HG02610 (cell line): ENCODE measurements around the gene PAK1.

Experiments
- ATAC-seq: cut with Tn5 transposase; IDR thresholded peaks from one replicate; pipeline ENCODE4 v1.9.1; 2021; ENCODE audit warnings: mild to moderate bottlenecking, moderate library complexity; ENCODE audit not compliant: unreplicated experiment

Gene PAK1

GRCh38 chr11:77440678-77441077, 33.2 kb downstream of the PAK1 start:
- ATAC-seq, result no peak

GRCh38 chr11:77438487-77438886, 35.4 kb downstream of the PAK1 start:
- no peak for ATAC-seq

- no peak for ATAC-seq
Observed at GRCh38 chr11:77436969-77437368, 36.9 kb downstream of the PAK1 start.

DNA sequence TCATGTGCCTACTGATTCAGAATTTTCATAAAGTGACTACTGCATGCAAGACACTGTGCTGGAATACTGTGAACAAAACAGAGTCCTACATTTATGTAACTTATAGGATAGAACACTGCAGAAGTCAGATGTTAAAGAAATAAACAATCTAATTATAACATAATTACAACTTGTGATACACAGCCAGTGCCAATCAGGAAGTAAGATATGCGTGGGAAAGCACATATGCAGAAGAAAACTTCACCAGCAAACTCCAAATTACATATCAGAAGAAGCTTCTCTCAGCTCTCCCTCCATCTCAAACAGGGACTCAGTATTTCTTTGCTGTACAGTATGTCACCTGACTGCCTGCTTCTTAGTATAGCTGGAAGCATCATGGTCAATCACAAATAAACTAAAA, 37.4 kb downstream of the PAK1 start:
- no peak for ATAC-seq

DNA sequence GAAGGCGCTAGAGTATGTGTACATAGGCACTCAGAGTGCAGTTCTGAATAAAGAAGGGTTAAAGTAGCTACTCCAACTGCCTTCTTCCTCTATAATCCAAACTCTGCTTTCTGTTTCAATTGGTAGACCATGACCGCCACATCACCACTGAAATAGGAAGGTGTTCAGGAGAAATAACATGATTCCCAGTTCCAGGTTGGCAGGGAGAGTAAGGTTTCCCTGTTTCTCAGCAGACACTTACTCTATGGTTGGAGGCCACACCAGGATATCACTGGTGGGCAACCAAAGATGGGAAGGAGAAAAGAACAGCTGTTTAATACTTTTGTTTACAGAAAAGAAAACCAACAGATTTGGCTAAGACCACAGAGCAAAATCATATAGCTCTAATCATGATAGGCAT, 37.9 kb downstream of the PAK1 start:
- no peak for ATAC-seq

DNA sequence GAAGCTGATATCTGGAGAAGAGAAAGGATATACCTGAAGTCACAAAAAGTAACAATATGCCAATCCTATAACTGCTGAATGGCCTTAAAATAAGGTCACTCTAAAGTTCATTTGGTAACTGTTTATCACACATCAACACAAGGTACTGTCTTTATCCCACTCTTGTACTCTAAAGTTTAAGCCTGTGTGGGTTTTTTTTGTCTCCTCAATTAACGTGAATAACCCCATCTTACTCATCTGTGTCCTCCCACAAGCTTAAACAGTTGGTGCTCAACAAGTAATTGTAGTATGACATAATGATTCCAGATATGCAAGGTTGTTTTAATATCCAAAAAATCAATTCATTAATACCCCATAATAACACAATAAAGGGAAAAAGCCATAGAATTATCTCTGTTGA, 42.1 kb downstream of the PAK1 start:
- ATAC-seq, result no peak

GRCh38 chr11:77428598-77428997, 45.3 kb downstream of the PAK1 start:
- no peak for ATAC-seq

GRCh38 chr11:77425346-77425745, 48.5 kb downstream of the PAK1 start:
- no peak for ATAC-seq

DNA sequence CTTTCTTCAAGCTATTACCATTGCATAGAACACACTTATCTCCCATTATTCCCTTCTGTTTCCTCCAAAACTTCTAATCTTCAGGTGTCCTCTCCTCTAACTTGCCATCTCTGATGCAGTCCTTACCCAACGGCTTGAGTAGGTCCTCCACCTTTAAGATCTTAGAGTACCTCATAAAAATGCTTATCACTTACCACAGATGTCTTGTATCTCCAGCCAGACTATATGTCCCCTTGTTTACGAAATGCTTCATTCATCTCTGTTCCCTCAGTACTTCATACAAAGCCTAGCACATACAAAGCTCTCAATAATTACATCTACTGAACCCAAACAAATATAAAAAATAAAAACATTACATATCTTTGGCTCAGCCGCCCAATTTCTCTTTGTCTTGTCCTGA, 49.2 kb downstream of the PAK1 start:
- no peak for ATAC-seq

GRCh38 chr11:77423624-77424023, 50.3 kb downstream of the PAK1 start:
- no peak for ATAC-seq

GRCh38 chr11:77422687-77423086, 51.2 kb downstream of the PAK1 start:
- no peak for ATAC-seq

DNA sequence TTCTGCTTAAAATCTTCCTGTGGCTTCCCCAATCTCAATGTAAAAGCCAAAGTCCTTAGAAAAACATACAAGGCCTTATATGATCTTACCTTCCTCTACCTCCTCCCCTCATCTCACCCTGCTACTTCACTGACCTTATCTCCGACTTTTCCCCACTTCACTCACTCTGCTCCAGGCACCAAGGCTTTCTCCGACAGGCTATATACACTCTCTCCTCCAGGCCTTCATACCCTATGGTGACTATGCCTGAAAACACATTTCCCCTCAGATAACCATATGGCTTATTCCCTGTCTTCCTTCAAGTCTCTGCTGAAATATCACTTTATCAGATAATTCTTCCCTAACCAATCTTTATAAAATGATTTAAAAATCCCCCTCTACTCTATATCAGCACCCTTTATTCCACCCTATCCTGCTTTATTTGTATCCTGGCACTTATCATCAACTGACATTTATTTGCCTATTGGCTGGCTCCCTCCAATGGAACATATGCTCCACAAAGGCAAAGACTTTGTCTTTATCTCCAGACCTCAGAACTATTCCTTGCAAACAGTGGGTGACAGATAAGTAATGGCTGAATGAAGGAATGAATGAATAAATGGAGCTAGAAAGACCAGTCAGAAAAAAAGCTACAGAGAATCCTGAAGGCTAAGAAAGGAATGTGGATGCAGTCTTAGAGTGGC, 52.7 kb downstream of the PAK1 start:
- ATAC-seq, result no peak

GRCh38 chr11:77418971-77419597, 54.8 kb downstream of the PAK1 start:
- peak; percentile 22 for ATAC-seq

GRCh38 chr11:77418155-77418970, 55.5 kb downstream of the PAK1 start:
- peak; percentile 74 for ATAC-seq

GRCh38 chr11:77416357-77416756, 57.5 kb downstream of the PAK1 start:
- ATAC-seq, result no peak

DNA sequence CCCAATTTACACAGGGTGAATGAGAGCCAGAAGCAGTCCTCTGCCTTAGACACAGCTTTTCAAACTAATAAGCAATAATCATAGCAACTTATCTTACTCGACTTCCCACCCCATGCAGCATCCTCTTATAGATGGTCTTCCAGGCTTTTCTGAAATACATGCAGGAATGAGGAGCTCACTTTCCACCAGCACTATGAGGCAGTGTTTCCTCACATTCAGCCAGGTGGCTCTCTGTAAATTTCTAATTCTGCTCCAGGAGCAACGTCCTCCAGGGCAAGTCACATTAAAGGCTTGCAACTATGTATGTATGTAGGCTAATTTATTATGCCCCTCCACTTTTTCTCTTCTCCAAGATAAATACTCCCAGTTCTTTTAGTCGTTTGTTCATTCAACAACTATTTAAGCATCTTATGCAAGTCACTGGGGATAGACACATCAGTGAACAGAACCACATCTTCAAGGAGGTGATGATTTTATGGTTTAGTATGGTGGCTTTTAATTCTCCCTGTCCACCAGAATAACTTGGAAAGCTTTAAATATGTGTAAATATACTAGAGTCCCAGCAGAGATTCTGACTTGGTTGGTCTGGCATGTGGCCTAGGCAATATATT, 59.9 kb downstream of the PAK1 start:
- ATAC-seq, result no peak

DNA sequence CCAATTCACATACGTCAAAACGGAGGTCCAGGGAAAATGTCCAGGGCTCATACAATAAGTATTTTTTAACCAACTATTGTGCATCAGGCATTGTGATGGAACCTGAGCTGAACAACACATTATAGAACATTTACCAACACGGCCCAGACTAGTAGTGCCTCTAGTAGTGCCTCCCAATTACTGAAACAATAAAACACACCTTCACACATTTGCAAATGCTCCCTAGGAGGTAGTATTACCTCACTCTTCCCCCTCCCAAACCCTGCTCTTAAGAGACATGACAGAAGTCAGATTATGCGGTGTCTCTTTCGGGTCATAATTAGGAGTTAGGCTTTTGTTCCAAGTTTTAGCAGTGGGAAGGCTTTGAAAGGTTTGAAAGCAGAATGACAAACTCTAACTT, 61.1 kb downstream of the PAK1 start:
- ATAC-seq, result no peak

- peak; percentile 89 for ATAC-seq
Observed at GRCh38 chr11:77411717-77412441, 62.0 kb downstream of the PAK1 start.

GRCh38 chr11:77411137-77411707, 62.7 kb downstream of the PAK1 start:
- ATAC-seq, result peak; percentile 39

DNA sequence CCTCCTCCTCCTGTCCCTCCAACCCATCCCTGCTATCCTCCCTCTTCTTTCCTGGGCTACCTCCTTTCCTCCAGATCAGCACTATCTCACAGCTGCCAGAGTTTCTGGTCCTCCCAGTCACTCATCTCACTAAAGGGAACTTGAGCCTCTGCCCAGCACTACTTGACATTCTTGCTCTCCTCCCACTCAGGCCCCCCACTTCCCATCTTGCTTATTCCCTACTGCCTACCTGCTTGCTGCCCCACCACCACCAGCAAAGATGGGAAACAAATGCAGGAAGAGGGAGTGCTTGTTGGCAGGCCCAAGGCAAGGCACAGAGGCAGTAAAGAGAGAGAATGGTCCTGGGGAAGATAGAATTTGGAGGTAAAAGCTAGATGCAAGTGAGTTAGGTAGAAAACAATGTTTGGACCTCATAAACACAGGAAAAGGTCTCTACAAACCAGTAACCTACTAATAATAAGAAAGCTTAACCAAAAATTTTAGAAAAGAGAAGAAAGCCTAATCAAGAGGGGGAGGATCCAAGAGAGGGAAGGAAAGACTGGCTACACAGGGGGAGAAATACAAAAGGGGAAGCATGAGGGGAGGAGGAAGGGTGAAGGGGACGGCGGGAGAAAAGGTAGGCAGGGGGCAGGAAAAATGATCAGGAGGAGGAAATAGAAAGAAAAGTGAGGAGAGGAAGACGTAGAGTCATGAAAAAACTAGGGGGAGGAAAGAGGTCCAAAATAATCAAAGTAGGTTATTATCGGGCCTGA, 63.6 kb downstream of the PAK1 start:
- no peak for ATAC-seq
